A549 (cell line): Measurements from ENCODE around the gene PLEKHN1. TPM values are rescaled to one million over a fixed set of nuclear protein-coding genes. Genes with fewer than 3 reads are reported as not detected.

ENCODE experiments used
- ATAC-seq, 2 experiments: fragments of 200-7000 bp in 1 of 2; fragments of >200 bp in 1 of 2; cut with Nextera tagmentation in 1 of 2; cut with Tn5 transposase in 1 of 2; 3 replicates each; pipeline versions ENCODE4 v1.8.0 to v1.9.1; 2018 to 2020; ENCODE audit warnings: mild to moderate bottlenecking in 1 of 2, moderate library complexity in 1 of 2
- CTCF ChIA-PET: fragments of 300-600 bp; sonication (Branson Sonifier 250); formaldehyde crosslinking; extraction: SDS; loops from one replicate; lab custom pipeline; 2021; ENCODE audit warnings: antibody characterized with exemption, inconsistent platforms; lab: Yijun Ruan, JAX
- POLR2A ChIA-PET: fragments of 350-600 bp; formaldehyde crosslinking; extraction: SDS; loops from one replicate; lab custom pipeline; 2021; ENCODE audit warnings: antibody characterized with exemption, inconsistent platforms; lab: Yijun Ruan, JAX
- DNase-seq, 2 experiments: peaks; one replicate each; pipeline versions ENCODE4 v3.0.0 to v3.0.0-alpha.2; 2011 to 2016; ENCODE audit warnings: low read depth in 1 of 2, low spot score in 1 of 2
- FAIRE-seq: peaks from 2 replicates; lab custom pipeline; 2011; peaks lifted over from hg19 to GRCh38; lab: Jason Lieb, UNC
- H3K27ac ChIP-seq, 2 experiments: fragments of >200 bp; sonication (Bioruptor Twin); formaldehyde crosslinking; 3 replicates each; pipeline ENCODE4 v1.5.1; 2016 to 2017
- H3K4me1 ChIP-seq: fragments of >200 bp; sonication (Bioruptor Twin); formaldehyde crosslinking; 3 replicates; pipeline ENCODE4 v1.6.1; 2016
- H3K4me2 ChIP-seq: fragments of >200 bp; sonication (Bioruptor Twin); formaldehyde crosslinking; 3 replicates; pipeline ENCODE4 v1.6.1; 2016
- H3K4me3 ChIP-seq: fragments of >200 bp; sonication (Bioruptor Twin); formaldehyde crosslinking; 3 replicates; pipeline ENCODE4 v1.5.1; 2016
- H3K9me3 ChIP-seq: fragments of >200 bp; sonication (Bioruptor Twin); formaldehyde crosslinking; 3 replicates; pipeline ENCODE4 v1.6.1; 2016
- CBX2 ChIP-seq: fragments of 200-600 bp; sonication (generic); IDR thresholded peaks from 2 replicates; pipeline ENCODE4 v1.6.1; 2016; ENCODE audit warnings: low read depth, mild to moderate bottlenecking, borderline replicate concordance
- CHD2 ChIP-seq: fragments of 150-350 bp; IDR thresholded peaks from 2 replicates; pipeline ENCODE4 v1.6.1; 2014; ENCODE audit warnings: low read length; ENCODE audit not compliant: partially characterized antibody
- ELK1 ChIP-seq: fragments of 150-350 bp; IDR thresholded peaks from 2 replicates; pipeline ENCODE4 v1.6.1; 2014; ENCODE audit warnings: low read depth, mild to moderate bottlenecking, low read length
- FOSL2 ChIP-seq, 2 experiments: fragments of 450-650 bp in 1 of 2; fragments of >200 bp in 1 of 2; sonication (Bioruptor Twin) in 1 of 2; formaldehyde crosslinking; IDR thresholded peaks; 2 replicates each; pipeline versions ENCODE4 v1.5.0 to v1.6.1; 2016 to 2020; ENCODE audit warnings: mild to moderate bottlenecking in 1 of 2, moderate library complexity in 1 of 2
- HOXB13 ChIP-seq: fragments of 250-450 bp; sonication (Bioruptor Pico); IDR thresholded peaks from 2 replicates; pipeline ENCODE4 v1.5.0; 2020; ENCODE audit warnings: low read depth, mild to moderate bottlenecking, moderate library complexity
- JUN ChIP-seq, 2 experiments: fragments of >200 bp; sonication (Bioruptor Twin); formaldehyde crosslinking; IDR thresholded peaks; 2 replicates in 1 of 2; 3 replicates in 1 of 2; pipeline ENCODE4 v1.6.1; 2016 to 2017
- KDM1A ChIP-seq: fragments of 200-600 bp; sonication (generic); IDR thresholded peaks from 2 replicates; pipeline ENCODE4 v1.6.1; 2016; ENCODE audit warnings: low read depth, mild to moderate bottlenecking
- MAFK ChIP-seq: fragments of 450-650 bp; IDR thresholded peaks from 2 replicates; pipeline ENCODE4 v1.6.1; 2014; ENCODE audit not compliant: partially characterized antibody
- MAX ChIP-seq: IDR thresholded peaks from 2 replicates; pipeline ENCODE4 v1.6.1; 2012
- MAZ ChIP-seq: fragments of 150-350 bp; IDR thresholded peaks from 2 replicates; pipeline ENCODE4 v1.6.1; 2014; ENCODE audit warnings: antibody characterized with exemption, low read depth, low read length, borderline replicate concordance
- MYC ChIP-seq: IDR thresholded peaks from 2 replicates; pipeline ENCODE4 v1.6.1; 2012; ENCODE audit warnings: mild to moderate bottlenecking, inconsistent platforms, low read length, improper control_type of control experiment, borderline replicate concordance
- NFE2L2 ChIP-seq: fragments of 150-350 bp; conservative IDR thresholded peaks from 2 replicates; pipeline ENCODE4 v1.6.1; 2014; ENCODE audit warnings: low read length
- NPAS2 ChIP-seq: fragments of 250-450 bp; sonication (Bioruptor Pico); IDR thresholded peaks from 2 replicates; pipeline ENCODE4 v1.8.0; 2022; ENCODE audit warnings: mild to moderate bottlenecking, moderate library complexity, borderline replicate concordance
- POLR2A ChIP-seq: IDR thresholded peaks from 2 replicates; pipeline ENCODE4 v1.6.1; 2012; ENCODE audit warnings: mild to moderate bottlenecking, low read length
- REST ChIP-seq: fragments of 200-600 bp; sonication (generic); IDR thresholded peaks from 2 replicates; pipeline ENCODE4 v1.6.1; 2016; ENCODE audit warnings: antibody characterized with exemption, mild to moderate bottlenecking, moderate library complexity
- ZC3H11A ChIP-seq: fragments of 450-650 bp; IDR thresholded peaks from 2 replicates; pipeline ENCODE4 v1.6.1; 2014; ENCODE audit warnings: antibody characterized with exemption, mild to moderate bottlenecking
- ZFP36 ChIP-seq: fragments of 450-650 bp; IDR thresholded peaks from 2 replicates; pipeline ENCODE4 v1.6.1; 2014; ENCODE audit warnings: borderline replicate concordance; ENCODE audit not compliant: partially characterized antibody
- ZNF302 ChIP-seq: fragments of 250-450 bp; sonication (Bioruptor Pico); IDR thresholded peaks from 2 replicates; pipeline ENCODE4 v1.9.0; 2021; ENCODE audit warnings: inconsistent platforms, mild to moderate bottlenecking, moderate library complexity
- ZSCAN20 ChIP-seq: fragments of 250-450 bp; sonication (Bioruptor Pico); IDR thresholded peaks from 2 replicates; pipeline ENCODE4 v1.8.0; 2022; ENCODE audit warnings: mild to moderate bottlenecking, moderate library complexity
- WGBS: methylation state at CpG from one replicate; pipeline ENCODE4 v1.1.6; 2017; ENCODE audit errors: missing lambda C conversion rate; 5-methylcytosine and 5-hydroxymethylcytosine counted together
- polyA plus RNA-seq, 4 experiments: library from polyadenylated mRNA; depleted of rRNA in 3 of 4; stranded (reverse); fragments of >200 nt; fragmentation: RNase III in 1 of 4; extraction: RNeasy Plus Mini Kit Qiagen cat#74134 plus additional on column Dnase treatment in 1 of 4; gene quantifications; 2 replicates in 3 of 4; 3 replicates in 1 of 4; pipeline ENCODE4 v1.2.3, GENCODE V29; 2011 to 2017

Gene PLEKHN1
- polyA plus RNA-seq, 2 of the 4 experiments (the other 2 are of a cell fraction) = 0.75 to 3.2 TPM

- Histone ChIP-seq H3K4me1 (peaks cover 53% of the 10 kb centered on the region), H3K9me3 (no peaks in the 10 kb centered on the region), H3K4me3 (no peak overlapping the region; the same call in 2 of the 3 replicates), H3K4me2 (peak overlapping the region; percentile 98), H3K27ac (peak overlapping the region; percentile 98; a peak in 4 of 6 replicates)
- 77% methylated on average over 3 of the region's 27 CpGs for WGBS
- no peak for DNase-seq
- ATAC-seq = no peak
- TF ChIP-seq ZC3H11A (no peak), HOXB13 (CRISPR knock-in tag) (no peak), MAZ (no peak), MAX (0 out of 2 replicates have a peak, but pooled peaks have one; percentile 3)
- POLR2A ChIA-PET = no interaction called here
- CTCF ChIA-PET = interaction anchor here (0.9 to 10.5 kb wide), 5 partner anchors 10 to 230 kb away, joined by 3 to 92 read pairs (median 5); no protein-coding TSS in a partner anchor
- no peak for FAIRE-seq
Measured at GRCh38 chr1:1022302-1023009, 56.2 kb downstream of the PLEKHN1 start.

DNA sequence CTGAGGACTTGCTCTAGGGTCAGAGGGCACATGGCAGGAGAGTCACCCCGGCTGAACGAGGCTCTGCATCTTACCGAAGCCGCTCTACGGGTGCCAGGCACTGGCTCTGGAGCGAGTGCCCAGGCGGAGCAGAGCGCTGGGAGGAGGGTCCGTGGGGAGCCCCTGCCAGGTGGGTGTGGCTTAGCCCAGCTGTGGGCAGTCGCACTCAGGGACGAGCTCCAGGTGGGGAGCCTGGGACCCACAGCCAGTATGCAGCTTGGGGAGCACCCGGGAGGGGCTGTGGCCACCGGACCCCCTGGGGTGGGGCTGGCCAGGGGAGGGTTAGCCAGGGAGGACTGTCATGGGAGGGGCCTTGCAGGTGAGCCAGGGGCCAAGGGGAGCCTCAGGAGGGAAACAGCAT lies 57.4 kb downstream of the PLEKHN1 start:
- WGBS = no CpG with 5 or more reads among the region's 13 CpGs
- Histone ChIP-seq H3K9me3 (no peaks in the 10 kb centered on the region), H3K4me2 (peak overlapping the region; percentile 98), H3K4me1 (peaks cover 53% of the 10 kb centered on the region), H3K4me3 (no peak overlapping the region; the same call in 2 of the 3 replicates), H3K27ac (peak overlapping the region; percentile 86 to 98)
- FAIRE-seq (no peak), ATAC-seq (no peak), DNase-seq (no peak)
- TF ChIP-seq MYC (no peak), JUN (IDR thresholded peaks at IDR 0.05) (no peak), ZFP36 (no peak), CBX2 (no peak), ZSCAN20 (no peak), KDM1A (no peak), CHD2 (no peak), NPAS2 (CRISPR knock-in tag) (no peak), FOSL2 (IDR thresholded peaks at IDR 0.05) (no peak), FOSL2 (CRISPR knock-in tag; IDR thresholded peaks at IDR 0.05) (no peak), REST (no peak), POLR2A (no peak), ZNF302 (CRISPR knock-in tag) (no peak)
- ChIA-PET CTCF (interaction anchor here (1.0 to 3.9 kb wide), 6 partner anchors 8 to 40 kb away, joined by 3 to 22 read pairs (median 6); partner anchors contain the start of gene ISG15), POLR2A (no interaction called here)

DNA sequence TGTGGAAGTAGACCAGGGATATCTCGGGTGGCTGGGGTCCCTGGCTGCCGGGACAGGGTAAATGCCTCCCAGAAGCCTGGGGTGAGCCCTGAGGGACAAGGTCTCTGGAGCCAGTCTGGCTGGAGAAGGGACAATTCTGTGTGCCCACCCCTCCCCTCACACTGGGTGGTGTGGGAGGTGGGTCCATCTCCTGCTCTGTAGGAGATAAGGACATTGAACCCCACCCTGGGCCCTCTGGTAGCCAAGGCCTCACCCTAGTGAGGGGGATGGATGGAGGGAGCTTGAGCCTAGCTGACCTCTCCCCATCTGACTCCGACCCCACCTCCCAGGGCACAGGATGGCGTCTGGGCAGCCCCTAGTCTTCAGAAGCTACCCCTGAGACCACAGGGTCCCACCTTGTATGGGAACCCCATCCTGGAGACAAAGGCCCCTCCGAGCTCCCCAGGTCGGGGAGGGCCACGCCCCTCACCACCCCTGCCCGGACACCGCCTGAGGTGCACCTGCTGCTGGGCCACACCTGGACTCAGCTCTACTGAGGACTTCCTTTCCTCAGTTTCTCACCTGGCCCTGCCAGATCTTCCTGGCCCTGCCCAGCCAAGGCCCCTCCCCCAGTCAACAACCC lies 58.0 kb downstream of the PLEKHN1 start:
- Histone ChIP-seq H3K27ac (peak overlapping the region; percentile 86 to 98), H3K9me3 (no peaks in the 10 kb centered on the region), H3K4me3 (peak overlapping the region; percentile 36; the same call in 1 of the 3 replicates), H3K4me1 (peaks cover 50% of the 10 kb centered on the region), H3K4me2 (peak overlapping the region; percentile 98)
- ChIA-PET POLR2A (no interaction called here), CTCF (interaction anchor here (0.7 to 3.9 kb wide), 8 partner anchors 8 to 42 kb away, joined by 3 to 22 read pairs (median 4); partner anchors contain the start of gene ISG15)
- DNase-seq (no peak), ATAC-seq (no peak; a peak in 1 of 6 replicates), FAIRE-seq (no peak)
- no peak for TF ChIP-seq MAX
- TF ChIP-seq ZC3H11A = no peak
- TF ChIP-seq NFE2L2 = no peak
- no peak for TF ChIP-seq MAFK
- TF ChIP-seq ELK1 = no peak
- no peak for TF ChIP-seq HOXB13 (CRISPR knock-in tag)
- no peak for TF ChIP-seq CHD2
- 81% methylated on average over 7 of the region's 9 CpGs for WGBS
